Duodenal mucosa (tissue), 2 donors: Measurements from ENCODE around the gene NAV2.

ENCODE experiments used
- H3K27ac ChIP-seq: one replicate; pipeline ENCODE4 v1.7.0; 2013; ENCODE audit warnings: low read depth, low read length
- H3K27me3 ChIP-seq, 2 donors: one replicate each; pipeline ENCODE4 v1.7.0; 2013; ENCODE audit warnings: low read length in 2 of 2, control low read depth in 1 of 2; ENCODE audit not compliant: insufficient read depth in 2 of 2, control insufficient read depth in 1 of 2
- H3K36me3 ChIP-seq, 2 donors: one replicate each; pipeline ENCODE4 v1.7.0; 2013; ENCODE audit warnings: low read length in 2 of 2, control low read depth in 1 of 2; ENCODE audit not compliant: insufficient read depth in 2 of 2, control insufficient read depth in 1 of 2
- H3K4me1 ChIP-seq, 2 donors: one replicate each; pipeline ENCODE4 v1.7.0; 2013; ENCODE audit warnings: low read length in 2 of 2, control low read depth in 1 of 2; ENCODE audit not compliant: insufficient read depth in 2 of 2, control insufficient read depth in 1 of 2
- H3K4me3 ChIP-seq, 2 donors: one replicate each; pipeline ENCODE4 v1.7.0; 2013; ENCODE audit warnings: low read length in 2 of 2, low read depth in 1 of 2
- H3K9ac ChIP-seq, 2 donors: one replicate each; pipeline ENCODE4 v1.7.0; 2013; ENCODE audit warnings: low read length in 2 of 2, low read depth in 1 of 2
- H3K9me3 ChIP-seq, 2 donors: one replicate each; pipeline ENCODE4 v1.7.0; 2013; ENCODE audit warnings: low read length in 2 of 2, control low read depth in 1 of 2; ENCODE audit not compliant: control insufficient read depth in 1 of 2

Gene NAV2

DNA sequence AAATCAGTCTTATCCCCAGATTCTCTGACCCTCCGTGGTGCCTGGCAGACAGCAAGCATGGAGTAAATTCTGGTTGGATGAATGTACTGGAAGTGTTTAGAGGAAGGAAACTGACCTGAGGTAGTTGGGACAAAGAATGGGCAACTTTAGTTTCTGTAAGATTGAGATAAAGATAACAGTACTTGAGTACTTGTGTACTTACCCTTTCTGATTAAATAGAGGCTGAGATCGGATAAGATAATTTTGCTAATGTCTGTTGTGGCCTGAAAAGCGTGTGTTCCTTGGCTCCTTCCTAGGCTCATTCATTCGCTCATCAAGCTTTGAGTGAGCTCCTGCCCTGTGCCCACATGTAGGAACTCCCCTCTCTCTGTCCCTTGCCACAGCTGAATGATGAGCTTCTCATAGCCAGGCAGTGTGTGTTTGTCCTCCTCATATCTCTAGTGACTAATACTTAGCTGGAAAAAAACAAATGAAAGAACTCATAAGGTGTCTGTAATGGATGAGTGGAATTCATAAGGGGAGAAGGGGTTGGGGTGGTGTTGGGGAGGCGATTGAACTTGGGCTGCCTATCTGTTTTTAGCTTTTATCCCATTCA is 329.5 kb downstream of the NAV2 start:
- Histone ChIP-seq H3K4me3 (no peak overlapping the region), H3K27ac (no peak overlapping the region), H3K9me3 (no peaks in the 10 kb centered on the region), H3K36me3 (peaks cover 3 to 15% of the 10 kb centered on the region in 2 donors), H3K4me1 (no peaks in the 10 kb centered on the region), H3K27me3 (no peaks in the 10 kb centered on the region), H3K9ac (no peak overlapping the region)

DNA sequence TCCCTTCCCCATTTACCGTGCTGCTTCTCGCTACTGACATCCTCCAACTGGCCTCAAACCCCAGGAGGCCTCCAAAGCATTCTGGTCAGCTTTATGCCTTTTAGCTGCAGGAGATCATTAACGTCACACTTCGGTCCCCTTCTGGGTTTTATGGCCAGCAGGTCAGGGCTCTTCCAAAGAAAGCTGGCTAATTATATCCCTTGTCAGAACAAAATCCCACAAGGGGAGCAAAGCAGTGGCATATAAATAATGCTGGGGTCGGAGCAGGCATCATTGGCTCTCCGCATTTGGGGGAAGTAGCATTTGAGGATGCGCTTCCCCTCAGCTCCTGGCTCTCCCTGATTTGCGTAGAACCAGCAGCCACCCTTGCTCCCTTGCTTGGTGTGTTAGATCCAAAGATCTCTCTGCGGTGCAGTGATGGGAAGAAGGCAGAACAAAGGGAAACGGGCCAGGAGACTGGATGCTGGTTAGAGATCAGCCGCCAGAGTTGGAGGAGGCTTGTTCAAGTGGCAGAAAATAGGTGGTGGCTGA is 330.2 kb downstream of the NAV2 start:
- peaks cover 3 to 15% of the 10 kb centered on the region in 2 donors for H3K36me3 ChIP-seq
- H3K27ac ChIP-seq: no peak overlapping the region
- no peak overlapping the region for H3K9ac ChIP-seq

DNA sequence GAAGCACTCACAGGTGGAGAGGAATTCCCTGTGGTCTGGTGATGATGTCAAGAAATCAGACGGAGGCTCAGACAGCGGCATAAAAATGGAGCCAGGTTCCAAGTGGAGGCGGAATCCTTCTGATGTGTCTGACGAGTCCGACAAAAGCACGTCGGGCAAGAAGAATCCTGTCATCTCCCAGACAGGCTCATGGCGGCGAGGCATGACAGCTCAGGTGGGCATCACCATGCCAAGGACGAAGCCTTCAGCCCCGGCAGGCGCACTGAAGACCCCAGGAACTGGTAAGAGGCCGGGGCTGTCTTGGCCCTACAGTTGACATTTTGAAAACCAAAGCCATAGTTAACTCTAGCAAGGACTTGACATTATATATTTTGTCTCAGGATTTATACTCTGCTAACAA is 331.4 kb downstream of the NAV2 start:
- no peak overlapping the region for H3K4me3 ChIP-seq
- no peaks in the 10 kb centered on the region for H3K9me3 ChIP-seq
- H3K9ac ChIP-seq: no peak overlapping the region
- H3K4me1 ChIP-seq: no peaks in the 10 kb centered on the region
- no peak overlapping the region for H3K27ac ChIP-seq
- H3K36me3 ChIP-seq: peaks cover 3 to 14% of the 10 kb centered on the region in 2 donors
- H3K27me3 ChIP-seq: no peaks in the 10 kb centered on the region

More for the DNA sequence above, 330.2 kb downstream of the NAV2 start:
- no peak overlapping the region for H3K4me3 ChIP-seq
- no peaks in the 10 kb centered on the region for H3K9me3 ChIP-seq
- H3K27me3 ChIP-seq: no peaks in the 10 kb centered on the region
- H3K4me1 ChIP-seq: no peaks in the 10 kb centered on the region

DNA sequence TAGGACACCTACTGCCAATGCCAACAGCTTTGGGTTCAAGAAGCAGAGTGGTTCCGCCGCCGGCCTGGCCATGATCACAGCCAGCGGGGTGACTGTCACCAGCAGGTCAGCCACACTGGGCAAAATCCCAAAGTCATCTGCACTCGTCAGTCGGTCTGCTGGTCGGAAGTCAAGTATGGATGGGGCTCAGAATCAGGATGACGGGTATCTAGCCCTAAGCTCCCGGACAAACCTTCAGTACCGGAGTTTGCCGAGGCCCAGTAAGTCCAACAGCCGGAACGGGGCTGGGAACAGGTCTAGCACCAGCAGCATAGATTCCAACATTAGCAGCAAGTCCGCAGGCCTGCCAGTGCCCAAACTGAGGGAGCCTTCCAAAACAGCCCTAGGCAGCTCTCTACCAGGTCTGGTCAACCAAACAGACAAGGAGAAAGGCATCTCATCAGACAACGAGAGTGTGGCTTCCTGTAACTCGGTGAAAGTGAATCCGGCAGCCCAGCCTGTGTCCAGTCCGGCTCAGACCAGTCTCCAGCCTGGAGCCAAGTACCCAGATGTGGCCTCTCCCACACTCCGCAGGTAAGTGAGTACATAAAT is 332.6 kb downstream of the NAV2 start:
- Histone ChIP-seq H3K9me3 (no peaks in the 10 kb centered on the region), H3K27me3 (no peaks in the 10 kb centered on the region), H3K36me3 (peaks cover 9 to 24% of the 10 kb centered on the region in 2 donors), H3K9ac (no peak overlapping the region), H3K27ac (no peak overlapping the region), H3K4me1 (no peaks in the 10 kb centered on the region), H3K4me3 (no peak overlapping the region)

DNA sequence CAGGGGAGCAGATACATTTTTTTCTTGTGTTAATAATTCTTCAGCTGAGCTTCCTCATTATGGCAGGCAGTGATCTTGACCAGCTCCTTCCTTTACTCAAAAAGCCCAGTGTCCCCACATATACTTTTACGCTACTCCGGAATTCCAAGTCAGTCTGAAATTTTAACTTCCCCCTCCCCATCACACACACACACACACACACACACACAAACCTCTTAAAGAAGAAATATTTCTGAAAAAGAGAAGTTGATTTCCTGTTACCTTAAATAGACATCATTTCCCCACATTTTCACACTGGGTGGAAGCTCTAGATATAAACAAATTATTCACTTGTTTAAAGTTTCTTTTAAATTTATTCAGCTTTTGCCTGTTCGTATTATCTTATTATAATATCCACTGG is 333.8 kb downstream of the NAV2 start:
- H3K27ac ChIP-seq: no peak overlapping the region
- no peaks in the 10 kb centered on the region for H3K4me1 ChIP-seq
- H3K9ac ChIP-seq: no peak overlapping the region
- no peaks in the 10 kb centered on the region for H3K27me3 ChIP-seq
- H3K9me3 ChIP-seq: no peaks in the 10 kb centered on the region
- no peak overlapping the region for H3K4me3 ChIP-seq
- peaks cover 9 to 24% of the 10 kb centered on the region in 2 donors for H3K36me3 ChIP-seq

DNA sequence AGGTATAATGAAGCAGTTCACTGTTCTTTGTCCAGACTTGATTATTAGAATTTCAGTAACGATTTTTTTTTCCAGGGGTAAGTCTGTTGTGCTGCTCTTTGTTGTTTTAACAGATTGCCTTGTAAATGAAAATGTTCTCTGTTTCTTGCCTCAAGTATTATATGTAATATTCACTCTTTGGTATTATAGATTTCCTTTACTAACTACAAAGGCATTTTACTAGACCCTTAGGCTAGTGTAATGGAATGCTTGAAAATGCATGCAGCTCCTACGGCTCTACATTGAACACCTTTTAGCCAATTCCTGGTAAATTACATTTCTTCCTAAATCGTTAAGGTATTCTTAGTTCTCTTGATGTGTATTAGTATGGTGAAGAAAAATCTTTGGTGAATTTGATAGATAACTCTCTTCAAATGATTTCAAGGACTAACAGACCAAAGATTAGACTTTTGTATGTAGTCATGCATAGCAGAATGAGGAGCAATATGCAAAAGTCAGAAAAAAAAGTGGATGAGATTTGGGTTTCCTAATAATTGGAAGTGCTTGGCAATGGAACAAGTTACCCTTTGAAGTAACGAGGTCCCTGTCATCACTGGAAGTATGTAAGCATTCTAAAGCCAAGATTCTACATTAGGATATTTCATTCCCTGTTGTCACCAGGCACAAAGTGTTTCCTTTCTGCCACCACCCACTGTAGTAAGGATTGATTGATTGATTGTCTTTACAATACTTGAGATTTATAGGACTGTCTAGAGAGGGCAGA is 334.6 kb downstream of the NAV2 start:
- no peak overlapping the region for H3K27ac ChIP-seq
- peaks cover 9 to 27% of the 10 kb centered on the region in 2 donors for H3K36me3 ChIP-seq
- no peak overlapping the region for H3K9ac ChIP-seq
- H3K9me3 ChIP-seq: no peaks in the 10 kb centered on the region
- no peaks in the 10 kb centered on the region for H3K4me1 ChIP-seq
- H3K27me3 ChIP-seq: no peaks in the 10 kb centered on the region
- H3K4me3 ChIP-seq: no peak overlapping the region

DNA sequence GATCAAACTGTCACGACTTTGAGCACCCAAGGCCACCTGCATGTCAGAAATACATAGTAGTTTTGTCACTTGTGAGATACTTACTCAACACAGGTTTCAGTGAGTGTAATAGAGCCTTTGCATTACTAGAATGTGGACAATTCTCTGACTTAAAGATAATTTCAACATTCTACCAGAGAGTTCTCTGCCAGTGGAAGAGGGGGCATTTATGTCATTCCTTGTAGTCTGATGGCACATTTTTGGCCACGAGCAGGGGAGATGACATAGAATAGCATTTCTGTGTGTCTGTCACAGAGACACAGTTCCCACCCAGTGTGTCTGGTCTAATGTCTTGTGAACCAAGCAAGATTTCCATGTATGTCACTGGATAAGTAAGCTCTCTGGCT is 335.1 kb downstream of the NAV2 start:
- no peaks in the 10 kb centered on the region for H3K27me3 ChIP-seq
- H3K4me3 ChIP-seq: no peak overlapping the region
- no peaks in the 10 kb centered on the region for H3K4me1 ChIP-seq
- H3K27ac ChIP-seq: no peak overlapping the region
- H3K9ac ChIP-seq: no peak overlapping the region
- no peaks in the 10 kb centered on the region for H3K9me3 ChIP-seq
- peaks cover 9 to 29% of the 10 kb centered on the region in 2 donors for H3K36me3 ChIP-seq

DNA sequence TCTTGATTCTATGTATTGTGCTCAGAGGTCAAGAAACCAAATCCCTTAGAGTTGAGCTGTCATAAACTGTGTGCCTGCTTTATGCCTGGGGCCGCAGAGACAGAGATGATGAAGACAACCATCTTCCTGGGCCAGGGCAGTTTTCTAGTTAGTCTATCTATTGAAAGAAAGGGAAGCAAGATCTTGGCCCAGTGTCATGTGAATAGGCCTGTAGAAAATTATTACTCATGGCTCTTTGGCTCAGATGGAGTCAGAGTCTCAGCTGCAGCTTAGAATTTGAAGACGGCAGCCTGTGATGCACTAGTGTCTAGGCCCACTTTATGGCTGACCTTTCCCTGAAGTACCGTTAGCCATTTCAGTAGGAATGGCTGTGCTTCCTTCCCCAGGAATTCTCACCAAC is 335.6 kb downstream of the NAV2 start:
- Histone ChIP-seq H3K4me1 (no peaks in the 10 kb centered on the region), H3K9me3 (no peaks in the 10 kb centered on the region), H3K27me3 (no peaks in the 10 kb centered on the region), H3K36me3 (peaks cover 9 to 29% of the 10 kb centered on the region in 2 donors), H3K9ac (no peak overlapping the region), H3K4me3 (no peak overlapping the region), H3K27ac (no peak overlapping the region)

DNA sequence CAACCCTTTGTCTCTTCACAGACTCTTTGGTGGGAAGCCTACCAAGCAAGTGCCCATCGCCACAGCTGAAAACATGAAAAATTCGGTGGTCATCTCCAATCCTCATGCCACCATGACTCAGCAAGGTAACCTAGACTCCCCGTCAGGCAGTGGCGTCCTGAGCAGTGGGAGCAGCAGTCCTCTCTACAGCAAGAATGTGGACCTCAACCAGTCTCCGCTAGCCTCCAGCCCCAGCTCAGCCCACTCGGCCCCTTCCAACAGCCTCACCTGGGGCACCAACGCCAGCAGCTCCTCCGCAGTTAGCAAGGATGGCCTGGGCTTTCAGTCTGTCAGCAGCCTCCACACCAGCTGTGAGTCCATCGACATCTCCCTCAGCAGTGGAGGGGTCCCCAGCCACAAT is 336.1 kb downstream of the NAV2 start:
- no peak overlapping the region for H3K9ac ChIP-seq
- H3K27me3 ChIP-seq: no peaks in the 10 kb centered on the region
- H3K27ac ChIP-seq: no peak overlapping the region
- H3K36me3 ChIP-seq: peaks cover 9 to 29% of the 10 kb centered on the region in 2 donors
- H3K4me1 ChIP-seq: no peaks in the 10 kb centered on the region
- no peaks in the 10 kb centered on the region for H3K9me3 ChIP-seq
- no peak overlapping the region for H3K4me3 ChIP-seq

DNA sequence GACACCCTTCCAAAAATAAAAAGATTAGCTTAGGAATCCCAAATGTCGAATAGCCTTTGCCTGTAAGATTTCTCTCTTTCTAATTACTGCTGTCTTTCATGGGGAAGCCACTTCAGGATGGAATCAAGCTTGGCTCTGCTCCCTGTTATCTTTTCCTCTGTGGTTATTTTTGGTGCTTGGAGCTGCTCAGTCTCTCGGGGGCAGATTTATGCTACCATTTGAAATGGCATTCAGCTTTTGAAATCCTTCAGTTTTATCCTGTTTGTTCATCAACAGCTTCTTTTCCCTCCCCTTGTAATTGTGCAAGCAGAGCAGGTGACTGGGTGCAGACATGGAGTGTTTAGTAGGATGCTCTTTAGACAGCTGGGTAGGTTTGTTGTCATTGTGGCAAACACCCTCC is 336.6 kb downstream of the NAV2 start:
- Histone ChIP-seq H3K36me3 (peaks cover 9 to 34% of the 10 kb centered on the region in 2 donors), H3K4me1 (no peaks in the 10 kb centered on the region), H3K9ac (no peak overlapping the region), H3K4me3 (no peak overlapping the region), H3K27ac (no peak overlapping the region), H3K27me3 (no peaks in the 10 kb centered on the region), H3K9me3 (no peaks in the 10 kb centered on the region)
